Esophagus muscularis mucosa (tissue), 4 donors: Measurements from ENCODE around the gene SARM1.

Experiments
- CTCF ChIP-seq, 3 experiments: fragments of 200-600 bp in 2 of 3; fragments of 450-650 bp in 1 of 3; sonication (generic) in 2 of 3; IDR thresholded peaks; one replicate each; pipeline ENCODE4 v1.5.1; 2017 to 2019; ENCODE audit warnings: antibody characterized with exemption in 3 of 3, mild to moderate bottlenecking in 2 of 3, moderate library complexity in 1 of 3
- EP300 ChIP-seq: sonication (generic); formaldehyde crosslinking; IDR thresholded peaks from one replicate; pipeline ENCODE4 v1.6.1; 2017; ENCODE audit warnings: antibody characterized with exemption
- POLR2A ChIP-seq: fragments of 450-650 bp; IDR thresholded peaks from one replicate; pipeline ENCODE4 v1.6.1; 2017; ENCODE audit warnings: antibody characterized with exemption, moderate library complexity, mild to moderate bottlenecking, low read depth
- POLR2AphosphoS5 ChIP-seq, 2 donors: sonication (generic); formaldehyde crosslinking; IDR thresholded peaks; one replicate each; pipeline ENCODE4 v1.6.1; 2017; ENCODE audit warnings: antibody characterized with exemption in 2 of 2

- TF ChIP-seq CTCF (IDR thresholded peaks at IDR 0.05) (no peak), POLR2AphosphoS5 (IDR thresholded peaks at IDR 0.05) (no peak), POLR2A (no peak), EP300 (no peak)
Measured at GRCh38 chr17:28344435-28344901, 27.0 kb upstream of the SARM1 start.
